Upper lobe of left lung (tissue), 6 donors: Measurements from ENCODE around the gene LRRC8D. TPM values are rescaled to one million over a fixed set of nuclear protein-coding genes. Genes with fewer than 3 reads are reported as not detected.

ENCODE experiments used
- ATAC-seq, 2 donors: fragments of 200-7000 bp; cut with Tn5 transposase; one replicate each; pipeline ENCODE4 v1.9.1; 2022; ENCODE audit warnings: mild to moderate bottlenecking in 2 of 2, moderate library complexity in 2 of 2; ENCODE audit not compliant: low FRiP score in 2 of 2
- DNase-seq, 2 donors: peaks; one replicate each; pipeline ENCODE4 v3.0.0-alpha.2; 2019 to 2020
- H3K27ac ChIP-seq, 4 donors: fragments of 200-600 bp; sonication (generic); one replicate each; pipeline ENCODE4 v1.5.1; 2016 to 2019
- H3K27me3 ChIP-seq, 4 donors: fragments of 200-600 bp; sonication (generic); one replicate each; pipeline ENCODE4 v1.5.1; 2017 to 2019
- H3K36me3 ChIP-seq, 4 donors: fragments of 200-600 bp; sonication (generic); one replicate each; pipeline ENCODE4 v1.5.1; 2016 to 2019
- H3K4me1 ChIP-seq, 4 donors: fragments of 200-600 bp; sonication (generic); one replicate each; pipeline ENCODE4 v1.5.1; 2018 to 2019
- H3K4me3 ChIP-seq, 4 donors: fragments of 200-600 bp; sonication (generic); one replicate each; pipeline ENCODE4 v1.5.1; 2017 to 2019; ENCODE audit warnings: mild to moderate bottlenecking in 2 of 4, moderate library complexity in 1 of 4
- H3K9me3 ChIP-seq, 4 donors: fragments of 200-600 bp; sonication (generic); one replicate each; pipeline ENCODE4 v1.5.1; 2018 to 2019
- CTCF ChIP-seq, 6 experiments: fragments of 450-650 bp in 4 of 6; fragments of 200-600 bp in 2 of 6; sonication (generic) in 2 of 6; IDR thresholded peaks; one replicate each; pipeline ENCODE4 v1.5.1; 2016 to 2019; ENCODE audit warnings: antibody characterized with exemption in 6 of 6
- EP300 ChIP-seq, 4 donors: sonication (generic); formaldehyde crosslinking; IDR thresholded peaks; one replicate each; pipeline ENCODE4 v1.5.1; 2017; ENCODE audit warnings: antibody characterized with exemption in 4 of 4, control low read depth in 2 of 4
- POLR2A ChIP-seq, 4 donors: fragments of 450-650 bp; IDR thresholded peaks; one replicate each; pipeline ENCODE4 v1.5.1; 2016 to 2017; ENCODE audit warnings: antibody characterized with exemption in 4 of 4, mild to moderate bottlenecking in 2 of 4
- POLR2AphosphoS5 ChIP-seq, 2 donors: sonication (generic); formaldehyde crosslinking; IDR thresholded peaks; one replicate each; pipeline ENCODE4 v1.5.1; 2017; ENCODE audit warnings: antibody characterized with exemption in 2 of 2
- WGBS, 2 donors: methylation state at CpG; one replicate each; pipeline ENCODE4 v1.1.5; 2017 to 2018; 5-methylcytosine and 5-hydroxymethylcytosine counted together
- total RNA-seq, 6 donors: library from RNA; depleted of rRNA in 4 of 6; stranded (reverse); fragments of >200 nt in 4 of 6; gene quantifications; one replicate each; pipeline versions ENCODE4 v1.1.0 to v1.2.1, GENCODE V29; 2016 to 2021
- donor health status: DM: no; HTN: no; CAD: no; lungs with moderate emphysema.
- donor health status: DM: no; HTN: yes; CAD: no; lungs with severe emphysema.

Gene LRRC8D
- total RNA-seq, 6 donors from 2014 or later: 3.7 to 24.0 (median 12.2) TPM

GRCh38 chr1:89872567-89872966 lies 51.7 kb downstream of the LRRC8D start:
- TF ChIP-seq EP300 (IDR thresholded peaks at IDR 0.05) (no peak), POLR2AphosphoS5 (IDR thresholded peaks at IDR 0.05) (no peak), POLR2A (IDR thresholded peaks at IDR 0.05) (no peak), CTCF (IDR thresholded peaks at IDR 0.05) (no peak)
- ATAC-seq: no peak

GRCh38 chr1:89873288-89873687 lies 52.5 kb downstream of the LRRC8D start:
- no peaks in the 10 kb centered on the region for H3K27me3 ChIP-seq
- H3K27ac ChIP-seq: no peak overlapping the region
- H3K4me3 ChIP-seq: no peak overlapping the region
- no peak for ATAC-seq
- H3K36me3 ChIP-seq: peaks cover 0 to 7% (median 0%) of the 10 kb centered on the region in 4 donors
- no peaks in the 10 kb centered on the region for H3K4me1 ChIP-seq
- no peaks in the 10 kb centered on the region for H3K9me3 ChIP-seq
- no peak for DNase-seq
- TF ChIP-seq EP300 (IDR thresholded peaks at IDR 0.05): no peak
- no peak for TF ChIP-seq CTCF (IDR thresholded peaks at IDR 0.05)
- no peak for TF ChIP-seq POLR2AphosphoS5 (IDR thresholded peaks at IDR 0.05)
- no peak for TF ChIP-seq POLR2A (IDR thresholded peaks at IDR 0.05)

More at GRCh38 chr1:89872567-89872966, 51.7 kb downstream of the LRRC8D start:
- Histone ChIP-seq H3K27ac (no peak overlapping the region), H3K9me3 (no peaks in the 10 kb centered on the region), H3K4me1 (no peaks in the 10 kb centered on the region), H3K27me3 (no peaks in the 10 kb centered on the region), H3K36me3 (peaks cover 0 to 7% (median 0%) of the 10 kb centered on the region in 4 donors), H3K4me3 (no peak overlapping the region)
- WGBS, 2 donors: 63 to 100% methylated on average over 1 of the region's 1 CpG
- DNase-seq: no peak

- no peak overlapping the region for H3K4me3 ChIP-seq
- ATAC-seq (peak in 1 of 2 donors; percentile 81), DNase-seq (no peak)
- no peak overlapping the region for H3K27ac ChIP-seq
- WGBS, 2 donors: 29 to 34% methylated on average over 3 of the region's 3 CpGs
- H3K9me3 ChIP-seq: no peaks in the 10 kb centered on the region
- H3K36me3 ChIP-seq: peaks cover 0 to 7% (median 0%) of the 10 kb centered on the region in 4 donors
- no peaks in the 10 kb centered on the region for H3K4me1 ChIP-seq
- no peaks in the 10 kb centered on the region for H3K27me3 ChIP-seq
- TF ChIP-seq POLR2A (IDR thresholded peaks at IDR 0.05): no peak
- TF ChIP-seq CTCF (IDR thresholded peaks at IDR 0.05): no peak
- TF ChIP-seq POLR2AphosphoS5 (IDR thresholded peaks at IDR 0.05): no peak
- no peak for TF ChIP-seq EP300 (IDR thresholded peaks at IDR 0.05)
Observed at GRCh38 chr1:89873770-89874169, 52.9 kb downstream of the LRRC8D start.

- TF ChIP-seq POLR2A (IDR thresholded peaks at IDR 0.05) (no peak), CTCF (IDR thresholded peaks at IDR 0.05) (no peak), EP300 (IDR thresholded peaks at IDR 0.05) (no peak), POLR2AphosphoS5 (IDR thresholded peaks at IDR 0.05) (no peak)
- Histone ChIP-seq H3K4me1 (no peaks in the 10 kb centered on the region), H3K9me3 (no peaks in the 10 kb centered on the region), H3K36me3 (no peaks in the 10 kb centered on the region), H3K27me3 (no peaks in the 10 kb centered on the region), H3K4me3 (no peak overlapping the region), H3K27ac (no peak overlapping the region)
- ATAC-seq (no peak), DNase-seq (no peak)
- WGBS, 2 donors: 82 to 93% methylated on average over 3 of the region's 3 CpGs
Observed at GRCh38 chr1:89876463-89876862, 55.6 kb downstream of the LRRC8D start.

- no peak for TF ChIP-seq EP300 (IDR thresholded peaks at IDR 0.05)
- no peak for TF ChIP-seq POLR2A (IDR thresholded peaks at IDR 0.05)
- no peak for TF ChIP-seq CTCF (IDR thresholded peaks at IDR 0.05)
- TF ChIP-seq POLR2AphosphoS5 (IDR thresholded peaks at IDR 0.05): no peak
- 64 to 70% methylated on average over 2 of the region's 2 CpGs for WGBS, 2 donors
- ATAC-seq (no peak), DNase-seq (no peak)
- Histone ChIP-seq H3K4me1 (no peaks in the 10 kb centered on the region), H3K27me3 (no peaks in the 10 kb centered on the region), H3K9me3 (no peaks in the 10 kb centered on the region), H3K27ac (no peak overlapping the region), H3K36me3 (no peaks in the 10 kb centered on the region), H3K4me3 (no peak overlapping the region)
Observed at GRCh38 chr1:89877756-89878155, 56.9 kb downstream of the LRRC8D start.
